Measurements from ENCODE around the gene SPINT3. TPM values are rescaled to one million over a fixed set of nuclear protein-coding genes. Genes with fewer than 3 reads are reported as not detected.
A peak's percentile ranks its signal among the peaks of the same experiment; 100 is the strongest.

SPINT3 gene, protein sequence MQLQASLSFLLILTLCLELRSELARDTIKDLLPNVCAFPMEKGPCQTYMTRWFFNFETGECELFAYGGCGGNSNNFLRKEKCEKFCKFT
- polyA plus RNA-seq (2011; rRNA removed) (not detected in 2 replicates), polyA plus RNA-seq (2017; fragmentation: RNase III; extraction: RNeasy Plus Mini Kit Qiagen cat#74134 plus additional on column Dnase treatment) (not detected in 3 replicates), polyA minus RNA-seq (2011; rRNA and poly(A)+ RNA removed) (not detected in 2 replicates)
- polyA plus RNA-seq (2012; cell fraction: cytosol; rRNA removed): not detected in 2 replicates
- not detected in 2 replicates for polyA plus RNA-seq (2012; cell fraction: nucleus; rRNA removed)

DNA sequence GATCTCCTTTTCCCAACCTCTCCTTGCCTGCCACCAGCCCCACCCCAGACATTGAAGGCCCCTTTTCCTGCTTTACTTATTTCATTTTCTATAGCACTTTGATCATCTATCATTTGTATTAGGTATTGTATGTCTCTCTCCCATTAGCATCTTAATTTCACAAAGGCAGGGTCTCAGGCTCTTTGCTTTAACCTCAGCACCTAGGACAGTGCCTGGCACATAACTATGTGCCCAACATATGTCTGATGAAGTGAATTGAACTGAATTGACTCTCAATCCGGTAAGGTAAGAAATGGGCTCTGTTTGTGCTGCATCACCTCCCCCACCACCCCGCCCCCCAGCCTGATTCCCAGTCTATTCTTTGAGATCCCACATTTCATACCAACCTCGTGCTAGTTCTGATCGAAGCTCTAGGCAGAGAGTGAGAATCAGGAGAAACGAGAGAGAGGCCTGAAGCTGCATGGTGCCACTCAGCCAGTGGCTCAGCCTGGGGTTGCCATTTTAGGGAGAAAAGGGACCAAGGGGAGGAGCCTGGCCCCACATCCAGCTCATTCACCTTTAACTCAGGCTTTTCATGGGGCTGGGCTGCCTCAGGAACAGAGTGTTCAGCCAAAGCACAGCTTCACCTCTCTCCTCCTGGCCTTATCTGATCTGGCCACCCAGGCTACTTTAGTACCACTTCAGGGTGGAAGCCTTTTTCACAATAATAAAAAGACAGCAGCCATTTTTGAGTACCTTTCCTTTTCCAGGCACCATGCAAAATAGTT is at the start of gene SPINT3:
SPINT3 (minus strand) TSS at position 476 of the 767 bp plus-strand sequence; CDS start at position 462, 14 bp downstream.
- Histone ChIP-seq H3K4me1 (no peaks in the 10 kb centered on the region), H3K4me2 (no peak within 1 kb of the TSS), H3K27ac (no peak within 1 kb of the TSS), H3K4me3 (no peak within 1 kb of the TSS), H3K9me3 (no peaks in the 10 kb centered on the region)
- CTCF ChIA-PET: interaction anchor here (0.5 to 1.9 kb wide), 3 partner anchors 13 to 256 kb away, joined by 3 to 7 read pairs (median 3); no protein-coding TSS in a partner anchor
- no peak for FAIRE-seq
- TF ChIP-seq, protein P1, sequence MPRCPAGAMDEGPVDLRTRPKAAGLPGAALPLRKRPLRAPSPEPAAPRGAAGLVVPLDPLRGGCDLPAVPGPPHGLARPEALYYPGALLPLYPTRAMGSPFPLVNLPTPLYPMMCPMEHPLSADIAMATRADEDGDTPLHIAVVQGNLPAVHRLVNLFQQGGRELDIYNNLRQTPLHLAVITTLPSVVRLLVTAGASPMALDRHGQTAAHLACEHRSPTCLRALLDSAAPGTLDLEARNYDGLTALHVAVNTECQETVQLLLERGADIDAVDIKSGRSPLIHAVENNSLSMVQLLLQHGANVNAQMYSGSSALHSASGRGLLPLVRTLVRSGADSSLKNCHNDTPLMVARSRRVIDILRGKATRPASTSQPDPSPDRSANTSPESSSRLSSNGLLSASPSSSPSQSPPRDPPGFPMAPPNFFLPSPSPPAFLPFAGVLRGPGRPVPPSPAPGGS (IDR thresholded peaks at IDR 0.05): no peak
- TF ChIP-seq, protein P2, sequence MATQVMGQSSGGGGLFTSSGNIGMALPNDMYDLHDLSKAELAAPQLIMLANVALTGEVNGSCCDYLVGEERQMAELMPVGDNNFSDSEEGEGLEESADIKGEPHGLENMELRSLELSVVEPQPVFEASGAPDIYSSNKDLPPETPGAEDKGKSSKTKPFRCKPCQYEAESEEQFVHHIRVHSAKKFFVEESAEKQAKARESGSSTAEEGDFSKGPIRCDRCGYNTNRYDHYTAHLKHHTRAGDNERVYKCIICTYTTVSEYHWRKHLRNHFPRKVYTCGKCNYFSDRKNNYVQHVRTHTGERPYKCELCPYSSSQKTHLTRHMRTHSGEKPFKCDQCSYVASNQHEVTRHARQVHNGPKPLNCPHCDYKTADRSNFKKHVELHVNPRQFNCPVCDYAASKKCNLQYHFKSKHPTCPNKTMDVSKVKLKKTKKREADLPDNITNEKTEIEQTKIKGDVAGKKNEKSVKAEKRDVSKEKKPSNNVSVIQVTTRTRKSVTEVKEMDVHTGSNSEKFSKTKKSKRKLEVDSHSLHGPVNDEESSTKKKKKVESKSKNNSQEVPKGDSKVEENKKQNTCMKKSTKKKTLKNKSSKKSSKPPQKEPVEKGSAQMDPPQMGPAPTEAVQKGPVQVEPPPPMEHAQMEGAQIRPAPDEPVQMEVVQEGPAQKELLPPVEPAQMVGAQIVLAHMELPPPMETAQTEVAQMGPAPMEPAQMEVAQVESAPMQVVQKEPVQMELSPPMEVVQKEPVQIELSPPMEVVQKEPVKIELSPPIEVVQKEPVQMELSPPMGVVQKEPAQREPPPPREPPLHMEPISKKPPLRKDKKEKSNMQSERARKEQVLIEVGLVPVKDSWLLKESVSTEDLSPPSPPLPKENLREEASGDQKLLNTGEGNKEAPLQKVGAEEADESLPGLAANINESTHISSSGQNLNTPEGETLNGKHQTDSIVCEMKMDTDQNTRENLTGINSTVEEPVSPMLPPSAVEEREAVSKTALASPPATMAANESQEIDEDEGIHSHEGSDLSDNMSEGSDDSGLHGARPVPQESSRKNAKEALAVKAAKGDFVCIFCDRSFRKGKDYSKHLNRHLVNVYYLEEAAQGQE (IDR thresholded peaks at IDR 0.05): peak; percentile 58; the same call in 1 of the 2 replicates
- DNase-seq (ENCODE audit: low read depth in 1 of 2, low spot score in 1 of 2): no peak
- 6% methylated on average over 5 of the region's 5 CpGs for WGBS (ENCODE audit: missing lambda C conversion rate)
- no peak for ATAC-seq
- POLR2A ChIA-PET: no interaction called here

DNA sequence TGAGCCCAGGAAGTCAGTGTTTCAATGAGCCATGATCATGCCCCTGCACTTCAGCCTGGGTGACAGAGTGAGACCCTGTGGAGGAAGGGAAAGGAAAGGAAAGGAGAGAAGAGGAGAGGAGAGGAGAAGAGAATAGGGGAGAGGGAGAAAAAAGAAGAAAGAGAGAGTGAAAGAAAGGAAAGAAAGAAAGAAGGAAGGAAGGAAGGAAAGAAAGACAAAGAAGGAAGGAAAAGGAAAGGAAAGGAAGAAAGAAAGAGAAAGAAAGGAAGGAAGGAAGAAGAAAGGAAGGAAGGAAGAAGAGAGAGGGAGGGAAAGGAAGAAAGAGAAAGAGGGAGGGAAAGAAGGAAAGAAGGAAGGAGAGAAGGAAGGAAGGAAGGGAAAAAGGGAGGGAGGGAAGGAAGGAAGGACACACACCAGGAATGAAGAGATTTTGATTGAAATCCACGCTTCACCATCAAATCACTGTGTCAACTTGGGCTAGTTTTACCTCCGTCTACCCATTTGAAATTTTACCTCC is 49.4 kb upstream of the SPINT3 start:
- ATAC-seq (no peak), DNase-seq (ENCODE audit: low read depth in 1 of 2, low spot score in 1 of 2) (no peak), FAIRE-seq (no peak)
- TF ChIP-seq PHF8 (IDR thresholded peaks at IDR 0.05; ENCODE audit: borderline replicate concordance, low read depth) (no peak), RNF2 (IDR thresholded peaks at IDR 0.05; ENCODE audit: borderline replicate concordance, low read depth) (no peak), HDAC2 (IDR thresholded peaks at IDR 0.05) (no peak), RAD21 (conservative IDR thresholded peaks at IDR 0.05 in 1 of 2, IDR thresholded peaks at IDR 0.05 in 1 of 2) (no peak), RARB (CRISPR knock-in tag; IDR thresholded peaks at IDR 0.05) (no peak), MYC (IDR thresholded peaks at IDR 0.05; ENCODE audit: borderline replicate concordance, low read length) (no peak)
- TF ChIP-seq, protein P3, sequence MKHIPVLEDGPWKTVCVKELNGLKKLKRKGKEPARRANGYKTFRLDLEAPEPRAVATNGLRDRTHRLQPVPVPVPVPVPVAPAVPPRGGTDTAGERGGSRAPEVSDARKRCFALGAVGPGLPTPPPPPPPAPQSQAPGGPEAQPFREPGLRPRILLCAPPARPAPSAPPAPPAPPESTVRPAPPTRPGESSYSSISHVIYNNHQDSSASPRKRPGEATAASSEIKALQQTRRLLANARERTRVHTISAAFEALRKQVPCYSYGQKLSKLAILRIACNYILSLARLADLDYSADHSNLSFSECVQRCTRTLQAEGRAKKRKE (CRISPR knock-in tag; IDR thresholded peaks at IDR 0.05; ENCODE audit: low read depth): no peak
- Histone ChIP-seq H3K9me3 (no peaks in the 10 kb centered on the region), H3K4me1 (no peaks in the 10 kb centered on the region), H3K4me2 (no peak overlapping the region), H3K4me3 (no peak overlapping the region), H3K27ac (no peak overlapping the region)
- POLR2A ChIA-PET: no interaction called here
- CTCF ChIA-PET: no interaction called here
- 8% methylated on average over 2 of the region's 2 CpGs for WGBS (ENCODE audit: missing lambda C conversion rate)

DNA sequence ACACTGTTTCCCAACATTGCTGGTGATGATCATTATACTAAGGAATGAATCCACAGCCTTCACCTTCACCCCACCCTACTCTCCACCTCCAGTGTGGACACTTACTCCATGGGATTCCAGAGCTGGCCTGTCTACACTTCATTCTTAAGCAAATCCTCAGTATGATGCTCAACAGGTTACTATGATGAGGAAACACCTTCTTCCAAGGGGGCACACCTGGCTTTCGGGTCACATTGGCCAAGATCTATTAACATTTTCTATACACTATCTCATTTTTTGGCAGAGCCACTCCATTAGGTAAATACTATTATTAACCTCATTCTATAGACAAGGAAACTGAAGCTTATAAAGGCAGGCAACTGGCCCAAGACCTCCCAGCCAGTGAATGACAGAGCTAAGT is 39.8 kb upstream of the SPINT3 start:
- 0% methylated on average over 1 of the region's 1 CpG for whole genome bisulfite sequencing (ENCODE audit: missing lambda C conversion rate)
- Histone ChIP-seq H3K4me3 (no peak overlapping the region), H3K4me2 (no peak overlapping the region), H3K4me1 (no peaks in the 10 kb centered on the region), H3K9me3 (no peaks in the 10 kb centered on the region), H3K27ac (no peak overlapping the region)
- no peak for DNase-seq (ENCODE audit: low read depth in 1 of 2, low spot score in 1 of 2)
- no peak for FAIRE-seq
- ATAC-seq: no peak
- CTCF ChIA-PET: interaction anchor here (0.6 to 1.0 kb wide), 3 partner anchors 120 to 232 kb away, joined by 3 read pairs; no protein-coding TSS in a partner anchor
- POLR2A ChIA-PET: no interaction called here
- TF ChIP-seq CBX8 (IDR thresholded peaks at IDR 0.05) (no peak), JUN (IDR thresholded peaks at IDR 0.05) (no peak), CHD4 (IDR thresholded peaks at IDR 0.05; ENCODE audit: borderline replicate concordance) (no peak), FOSL2 (IDR thresholded peaks at IDR 0.05) (no peak), FOSL2 (CRISPR knock-in tag; IDR thresholded peaks at IDR 0.05) (no peak), EHMT2 (IDR thresholded peaks at IDR 0.05; ENCODE audit: low read depth) (no peak), PHF8 (IDR thresholded peaks at IDR 0.05; ENCODE audit: borderline replicate concordance, low read depth) (no peak), MYC (IDR thresholded peaks at IDR 0.05; ENCODE audit: borderline replicate concordance, low read length) (no peak), EHF (CRISPR knock-in tag; IDR thresholded peaks at IDR 0.05) (no peak), HEYL (CRISPR knock-in tag; IDR thresholded peaks at IDR 0.05) (no peak), SMC3 (IDR thresholded peaks at IDR 0.05) (no peak), POLR2A (IDR thresholded peaks at IDR 0.05; ENCODE audit: low read length) (no peak), CEBPB (IDR thresholded peaks at IDR 0.05) (no peak), HDAC2 (IDR thresholded peaks at IDR 0.05) (no peak), RCOR1 (IDR thresholded peaks at IDR 0.05; ENCODE audit: low read depth, low read length) (no peak), ZC3H11A (IDR thresholded peaks at IDR 0.05) (no peak)
- TF ChIP-seq, protein P4, sequence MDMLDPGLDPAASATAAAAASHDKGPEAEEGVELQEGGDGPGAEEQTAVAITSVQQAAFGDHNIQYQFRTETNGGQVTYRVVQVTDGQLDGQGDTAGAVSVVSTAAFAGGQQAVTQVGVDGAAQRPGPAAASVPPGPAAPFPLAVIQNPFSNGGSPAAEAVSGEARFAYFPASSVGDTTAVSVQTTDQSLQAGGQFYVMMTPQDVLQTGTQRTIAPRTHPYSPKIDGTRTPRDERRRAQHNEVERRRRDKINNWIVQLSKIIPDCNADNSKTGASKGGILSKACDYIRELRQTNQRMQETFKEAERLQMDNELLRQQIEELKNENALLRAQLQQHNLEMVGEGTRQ (IDR thresholded peaks at IDR 0.05): no peak
- TF ChIP-seq, protein P3 (CRISPR knock-in tag; IDR thresholded peaks at IDR 0.05; ENCODE audit: low read depth): no peak
- TF ChIP-seq, protein P5, sequence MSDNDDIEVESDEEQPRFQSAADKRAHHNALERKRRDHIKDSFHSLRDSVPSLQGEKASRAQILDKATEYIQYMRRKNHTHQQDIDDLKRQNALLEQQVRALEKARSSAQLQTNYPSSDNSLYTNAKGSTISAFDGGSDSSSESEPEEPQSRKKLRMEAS (IDR thresholded peaks at IDR 0.05): no peak

Measured in A549 (cell line).